ENCODE results near the gene BABAM2.
"Not testable (repeated sequence)": the region's sequence is repeated elsewhere in the genome, so short reads cannot be mapped to it uniquely, and the experiment has no call there.

Gene BABAM2

DNA sequence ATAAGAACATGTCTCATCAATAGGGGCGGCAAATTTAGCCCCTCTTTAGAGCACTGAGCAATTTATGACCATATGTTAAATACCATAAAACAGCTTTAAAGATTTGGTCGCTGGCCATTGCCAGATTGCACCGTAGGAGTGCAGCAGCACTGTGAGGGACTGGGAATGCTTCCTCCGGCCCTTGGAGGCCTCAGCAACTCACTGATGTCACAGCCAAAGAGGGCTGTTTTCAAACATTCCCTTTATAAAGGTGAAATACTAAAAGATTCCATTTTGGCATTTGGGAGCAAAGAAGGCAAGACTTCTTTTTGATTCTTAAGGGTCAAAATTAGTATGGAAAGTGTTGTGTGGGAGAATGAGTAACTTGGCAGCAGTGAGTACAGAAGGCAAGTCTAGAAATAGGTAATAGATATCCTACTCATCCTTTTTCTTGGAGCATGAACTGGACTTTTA is 63.7 kb downstream of the BABAM2 start:
- DNase-seq: no peak

DNA sequence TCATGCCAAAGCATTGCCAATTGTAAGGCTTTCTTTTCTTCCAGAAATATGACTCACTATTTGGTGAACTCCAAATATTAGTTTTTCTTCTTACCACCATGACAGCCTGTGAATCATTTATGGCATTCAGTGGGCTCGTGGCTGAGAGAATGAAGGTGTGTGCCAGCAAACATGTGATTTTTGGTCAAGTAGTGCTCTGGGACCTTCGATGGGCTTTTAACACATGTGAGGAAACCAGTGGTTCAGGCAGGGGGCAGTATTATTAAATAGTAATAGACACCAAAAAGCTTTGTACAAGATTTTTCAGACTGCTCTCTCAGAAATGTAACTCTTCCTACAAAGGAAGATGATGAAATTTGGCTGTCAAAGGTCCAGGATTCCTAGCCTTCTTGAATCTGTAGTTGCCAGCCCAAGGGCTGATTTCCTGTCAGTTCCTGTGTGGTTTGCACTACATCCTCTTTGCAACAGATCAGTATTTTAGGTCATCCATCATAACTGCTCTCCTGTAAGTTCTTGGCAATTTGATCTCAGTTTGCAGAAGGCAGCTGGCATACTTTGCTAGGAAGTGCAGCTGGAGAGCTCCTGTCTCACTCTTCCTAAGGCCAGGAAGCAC is 64.3 kb downstream of the BABAM2 start:
- peak; percentile 42 for DNase-seq

DNA sequence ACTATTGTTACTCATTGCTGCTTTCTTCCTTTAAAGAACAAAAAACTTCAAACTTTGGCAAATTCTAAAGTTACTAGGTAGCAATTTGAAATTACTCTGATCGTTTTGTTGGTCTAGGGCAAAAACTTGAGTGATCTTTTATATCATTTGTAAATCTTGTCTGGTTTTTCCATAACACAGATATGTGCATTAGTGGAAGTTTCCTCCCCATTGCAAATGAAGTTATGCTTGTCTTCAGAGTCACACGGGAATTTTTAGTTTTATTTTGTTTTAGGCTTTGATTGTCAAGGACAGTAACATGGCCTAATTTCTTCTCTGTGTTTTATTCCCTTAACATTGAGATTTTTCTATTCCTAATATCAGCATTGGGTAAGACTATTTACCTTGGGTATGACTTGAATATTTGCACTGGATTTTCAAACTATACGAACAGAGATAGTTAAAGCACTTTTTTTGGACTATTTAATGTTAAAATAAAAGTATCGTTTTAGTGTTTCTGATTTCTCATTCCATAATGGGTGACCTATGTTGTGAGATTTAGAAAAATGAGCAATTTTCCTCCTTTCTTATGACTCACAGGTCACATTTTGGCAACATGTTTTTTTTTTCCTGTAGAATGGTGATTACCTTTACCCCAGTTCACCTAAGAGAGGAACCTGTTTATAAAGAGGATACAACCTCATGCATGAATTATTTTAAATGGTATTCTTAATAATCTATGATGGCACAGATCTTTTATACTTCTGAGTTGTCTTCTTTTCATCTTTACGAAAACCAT is 65.0 kb downstream of the BABAM2 start:
- no peak for DNase-seq

DNA sequence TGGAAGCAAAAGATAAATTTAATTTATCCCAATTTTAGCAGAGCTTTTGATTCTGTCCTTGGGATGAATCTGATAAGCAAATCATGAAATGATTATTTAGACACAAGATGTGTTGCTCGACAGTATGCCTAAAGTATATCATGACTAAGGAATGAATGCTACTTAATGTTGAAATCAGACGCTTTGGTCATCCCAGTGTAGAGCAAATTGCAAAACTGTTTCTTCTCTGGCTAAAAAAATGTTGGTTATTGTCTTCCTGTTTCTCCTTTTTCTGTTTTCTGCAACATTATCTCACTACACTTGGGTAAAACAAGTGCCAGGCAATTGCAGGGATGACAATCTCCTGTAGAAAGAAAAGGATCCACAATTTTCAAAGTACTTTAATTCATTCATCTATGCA is 66.4 kb downstream of the BABAM2 start:
- no peak for DNase-seq

DNA sequence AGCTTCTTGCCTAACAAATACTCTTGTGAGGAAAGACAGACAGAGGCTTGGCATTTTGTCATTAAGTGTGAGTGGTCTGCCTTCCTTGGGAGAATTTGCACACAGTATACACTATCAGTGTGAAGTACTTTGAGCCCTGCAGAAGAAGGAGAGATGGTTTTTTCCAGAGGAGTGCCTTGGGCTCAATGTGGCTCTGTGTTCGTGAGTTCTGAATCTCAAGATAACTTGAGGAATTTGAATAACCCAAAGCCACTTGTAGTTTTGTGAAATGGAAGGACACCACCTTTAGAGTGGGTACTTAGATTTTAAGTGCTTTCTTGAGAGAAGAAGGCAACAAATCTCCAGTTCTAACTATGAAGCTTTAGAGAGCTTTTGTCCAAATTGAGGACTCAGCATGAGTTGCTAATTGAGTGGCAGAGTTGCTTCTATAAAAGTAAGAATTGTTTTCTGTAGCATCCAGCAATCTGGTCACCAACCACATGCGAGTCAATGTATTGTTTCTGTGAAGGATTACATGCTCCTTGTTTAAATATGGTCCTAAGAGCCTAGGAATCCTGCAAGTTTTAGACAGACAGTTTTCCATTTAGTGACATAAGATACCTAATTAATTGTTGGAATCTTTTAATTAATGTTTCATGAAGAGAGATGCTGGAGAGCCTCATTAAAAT is 68.3 kb downstream of the BABAM2 start:
- DNase-seq: no peak

DNA sequence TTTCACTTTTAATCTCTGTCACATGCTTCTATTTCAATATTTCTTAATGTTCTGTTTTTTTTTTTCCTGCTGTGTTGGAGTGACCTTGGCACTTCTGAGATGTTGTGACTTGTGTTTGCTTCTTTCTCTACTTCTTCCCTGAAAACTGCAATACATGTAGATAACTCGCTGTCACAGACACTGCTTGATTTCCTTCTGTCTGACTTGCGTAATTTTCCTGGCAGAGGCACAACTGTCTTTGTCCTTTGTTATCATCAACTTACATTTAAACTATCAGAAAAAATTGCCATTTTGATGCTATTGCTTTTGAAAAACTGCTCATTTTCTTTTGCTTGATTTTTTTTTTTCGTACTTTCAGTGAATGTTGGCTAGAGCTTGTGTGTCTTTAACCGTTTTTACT is 69.0 kb downstream of the BABAM2 start:
- peak; percentile 79 for DNase-seq

DNA sequence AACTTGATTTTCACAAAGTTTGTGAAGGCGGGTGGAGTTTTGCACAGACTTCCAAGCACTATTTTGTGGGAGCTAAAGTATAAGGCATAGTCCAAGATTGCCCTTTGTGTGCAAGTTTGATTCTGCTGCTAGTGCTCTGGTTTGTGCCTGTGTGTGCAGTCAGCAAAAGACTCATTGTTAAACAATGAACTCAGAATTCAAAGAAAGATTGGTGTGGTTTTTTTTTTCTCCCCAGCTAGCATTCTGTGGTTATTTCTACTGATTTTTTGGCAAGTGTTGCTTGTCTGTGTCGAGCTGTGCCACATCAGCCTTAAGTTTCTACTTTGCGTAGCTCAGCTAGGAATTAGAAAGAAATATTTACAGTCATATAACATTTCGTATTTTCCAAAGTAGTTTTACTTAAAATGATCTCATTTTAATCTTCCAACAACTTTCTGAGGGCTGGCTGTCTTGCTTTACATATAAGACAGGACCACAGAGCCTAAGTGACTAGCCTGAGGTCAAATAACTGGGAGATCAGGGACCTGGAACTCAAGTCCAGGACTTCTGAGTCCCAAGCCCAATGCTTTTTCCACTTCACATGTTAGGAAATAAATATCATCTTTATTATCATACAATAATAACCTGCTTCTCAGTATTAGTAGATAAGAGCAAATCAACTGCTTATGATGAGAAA is 69.8 kb downstream of the BABAM2 start:
- DNase-seq: no peak

DNA sequence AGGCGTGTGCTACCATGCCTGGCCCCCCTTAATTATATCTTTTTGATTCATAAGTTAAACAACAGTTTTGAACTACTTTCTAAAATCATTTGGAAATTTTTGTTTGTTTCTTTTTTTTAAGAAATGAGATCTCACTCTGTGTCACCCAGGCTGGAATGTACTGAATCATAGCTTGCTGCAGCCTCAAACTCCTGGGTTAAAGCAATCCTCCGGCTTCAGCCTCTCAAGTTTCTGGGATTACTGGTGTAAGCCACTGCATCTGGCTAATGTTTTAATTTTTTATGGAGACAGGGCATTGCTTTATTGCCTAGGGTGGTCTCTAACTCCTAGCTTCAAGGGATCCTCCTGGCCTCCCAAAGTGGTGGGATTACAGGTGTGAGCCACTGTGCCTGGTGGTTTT is 71.5 kb downstream of the BABAM2 start:
- DNase-seq: no peak

DNA sequence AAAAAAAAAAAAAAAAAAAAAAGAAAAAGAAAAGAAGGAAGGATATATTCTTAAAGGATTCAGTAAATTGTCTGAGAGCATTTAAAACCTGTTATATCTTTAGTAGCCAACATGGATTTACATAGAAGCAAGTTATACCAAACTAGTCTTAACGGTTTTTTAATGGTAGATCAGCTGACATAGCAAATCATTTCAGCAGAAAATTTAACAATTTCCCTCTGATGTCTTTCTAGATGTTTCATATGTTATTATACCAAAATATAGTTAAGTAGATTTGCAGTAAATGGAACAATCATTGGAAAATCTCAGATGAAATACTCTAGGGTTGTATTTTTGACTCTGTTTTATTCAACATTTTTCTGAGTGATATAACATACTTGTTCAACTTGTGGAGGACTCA is 72.9 kb downstream of the BABAM2 start:
- no peak for DNase-seq

DNA sequence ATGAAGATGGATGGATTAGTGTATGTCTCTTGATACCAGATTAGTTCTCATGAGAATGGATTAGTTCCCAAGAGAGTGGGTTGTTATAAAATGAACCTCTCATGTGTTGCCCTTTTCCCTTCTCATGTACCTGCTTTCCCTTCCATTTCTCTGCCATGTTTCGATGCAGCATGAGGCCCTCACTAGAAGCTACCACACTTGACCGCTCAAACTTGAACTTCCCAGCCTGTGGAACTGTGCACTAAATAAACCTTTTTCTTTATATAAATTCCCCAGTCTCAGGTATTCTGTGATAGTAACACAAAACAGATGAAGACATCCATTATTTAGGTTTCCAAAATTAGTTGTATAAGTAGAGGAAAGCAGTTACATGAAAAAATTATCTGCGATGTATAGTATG is 73.5 kb downstream of the BABAM2 start:
- no peak for DNase-seq

DNA sequence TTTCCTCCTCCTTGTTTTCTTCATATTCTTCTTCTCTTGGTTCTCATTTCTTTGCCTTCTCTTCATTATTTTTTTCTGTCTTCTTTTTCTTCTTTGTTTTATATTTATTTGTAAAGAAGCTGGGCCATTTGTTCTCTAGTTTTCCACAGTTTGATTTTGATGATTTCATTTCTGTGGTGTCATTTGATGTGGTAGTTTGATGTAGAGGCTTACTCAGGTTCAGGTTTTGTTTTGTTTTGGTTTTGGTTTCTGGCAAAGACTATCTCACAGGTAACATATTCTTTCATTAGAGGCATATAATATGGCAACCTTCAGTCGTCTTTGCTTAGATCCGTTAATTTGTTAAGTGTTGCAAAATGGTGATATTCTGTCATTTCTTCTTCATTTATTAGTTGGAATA is 75.3 kb downstream of the BABAM2 start:
- DNase-seq: no peak

DNA sequence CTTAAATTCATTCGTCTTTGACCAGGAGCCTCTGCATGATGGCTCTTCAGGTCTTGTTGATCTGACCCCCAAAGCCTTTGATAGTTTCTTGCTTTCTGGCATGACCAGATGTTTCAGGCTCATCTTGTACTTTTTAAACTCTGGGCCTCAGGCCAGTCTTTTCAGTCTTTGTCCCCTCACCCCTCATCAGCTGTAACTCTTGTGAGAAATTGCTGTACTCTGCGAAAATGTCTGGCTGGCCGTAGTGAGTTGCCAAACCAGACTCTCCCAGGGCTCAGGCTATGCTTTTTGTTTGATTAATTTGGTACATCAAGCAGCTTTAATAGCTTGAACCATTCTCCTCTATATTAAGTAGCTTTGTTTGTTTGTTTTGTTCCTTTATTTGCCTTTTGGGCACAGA is 75.9 kb downstream of the BABAM2 start:
- no peak for DNase-seq

DNA sequence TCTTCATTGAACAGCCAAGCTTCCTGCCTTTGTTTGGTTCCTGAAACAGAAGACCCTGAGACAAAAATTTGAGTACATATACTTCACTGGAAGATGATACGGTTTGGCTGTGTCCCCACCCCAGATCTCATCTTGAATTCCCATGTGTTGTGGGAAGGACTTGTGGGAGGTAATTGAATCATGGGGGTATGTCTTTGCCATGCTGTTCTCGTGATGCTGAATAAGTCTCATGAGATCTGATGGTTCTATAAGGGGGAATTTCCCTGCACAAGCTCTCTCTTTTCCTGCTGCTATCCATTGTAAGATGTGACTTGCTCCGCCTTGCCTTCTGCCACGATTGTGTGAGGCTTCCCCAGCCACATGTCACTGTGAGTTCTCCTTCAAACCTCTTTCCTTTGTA is 76.5 kb downstream of the BABAM2 start:
- DNase-seq: no peak

DNA sequence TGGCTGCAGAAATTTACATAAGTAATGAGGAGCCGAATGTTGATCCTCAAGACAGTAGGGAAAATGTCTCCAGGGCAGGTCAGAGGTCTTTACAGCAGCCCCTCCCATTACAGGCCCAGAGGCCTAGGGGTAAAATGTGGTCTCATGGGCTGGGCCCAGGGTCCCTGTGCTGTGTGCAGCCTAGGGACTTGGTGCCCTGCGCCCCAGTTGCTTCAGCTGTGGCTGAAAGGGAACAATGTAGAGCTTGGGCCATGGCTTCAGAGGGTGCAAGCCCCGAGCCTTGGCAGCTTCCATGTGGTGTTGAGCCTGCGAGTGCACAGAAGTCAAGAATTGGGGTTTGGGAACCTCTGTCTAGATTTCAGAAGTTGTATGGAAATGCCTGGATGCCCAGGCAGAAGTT is 77.5 kb downstream of the BABAM2 start:
- DNase-seq: not testable (repeated sequence)

DNA sequence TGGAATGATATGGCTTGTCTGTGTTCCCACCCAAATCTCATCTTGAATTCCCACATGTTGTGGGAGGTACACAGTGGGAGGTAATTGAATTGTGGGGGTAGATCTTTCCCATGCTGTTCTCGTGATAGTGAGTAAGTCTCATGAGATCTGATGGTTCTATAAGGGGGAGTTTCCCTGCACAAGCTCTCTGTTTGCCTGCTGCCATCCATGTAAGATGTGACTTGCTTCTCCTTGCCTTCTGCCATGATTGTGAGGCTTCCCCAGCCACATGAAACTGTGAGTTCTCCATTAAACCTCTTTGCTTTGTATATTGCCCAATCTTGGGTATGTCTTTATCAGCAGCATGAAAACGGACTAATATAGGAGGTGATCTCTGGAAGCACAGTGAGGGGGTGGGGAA is 78.4 kb downstream of the BABAM2 start:
- DNase-seq: not testable (repeated sequence)

DNA sequence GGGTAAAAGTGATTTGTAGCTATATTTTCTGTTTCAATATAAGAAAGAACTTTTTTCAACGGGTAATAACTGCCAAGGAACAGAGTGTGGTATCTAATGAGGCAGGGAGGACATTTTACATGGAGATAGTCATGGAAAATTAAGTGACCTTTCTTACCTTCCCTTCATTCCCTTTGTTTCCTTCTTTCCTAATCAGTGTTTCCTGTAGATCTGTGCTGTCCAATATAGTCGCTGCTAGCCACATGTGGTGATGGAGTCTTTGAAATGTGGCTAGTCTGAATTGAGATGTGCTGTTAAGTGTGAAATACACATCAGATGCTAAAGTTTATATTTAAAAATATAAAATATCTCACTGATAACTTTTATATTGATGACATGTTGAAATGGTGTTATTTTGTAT is 81.8 kb downstream of the BABAM2 start:
- no peak for DNase-seq

DNA sequence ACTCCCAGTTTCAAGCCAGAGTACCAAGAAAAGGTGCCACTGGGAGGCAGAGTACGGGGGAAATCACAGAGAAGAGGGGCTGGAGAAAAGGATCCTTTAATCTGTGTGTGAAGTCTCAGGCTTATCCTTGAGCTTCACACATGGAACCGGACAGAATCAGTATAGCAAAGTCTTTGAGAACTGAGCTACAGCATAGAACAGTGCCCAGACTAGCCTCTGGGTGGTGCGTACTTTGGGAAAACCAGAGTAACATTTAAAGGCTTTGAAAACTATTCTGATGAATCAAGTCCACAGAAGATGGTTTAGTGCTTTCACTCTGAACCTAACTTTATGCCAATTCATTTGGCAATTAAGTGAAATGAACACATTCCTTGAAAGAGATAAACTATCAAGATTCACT is 83.1 kb downstream of the BABAM2 start:
- no peak for DNase-seq

DNA sequence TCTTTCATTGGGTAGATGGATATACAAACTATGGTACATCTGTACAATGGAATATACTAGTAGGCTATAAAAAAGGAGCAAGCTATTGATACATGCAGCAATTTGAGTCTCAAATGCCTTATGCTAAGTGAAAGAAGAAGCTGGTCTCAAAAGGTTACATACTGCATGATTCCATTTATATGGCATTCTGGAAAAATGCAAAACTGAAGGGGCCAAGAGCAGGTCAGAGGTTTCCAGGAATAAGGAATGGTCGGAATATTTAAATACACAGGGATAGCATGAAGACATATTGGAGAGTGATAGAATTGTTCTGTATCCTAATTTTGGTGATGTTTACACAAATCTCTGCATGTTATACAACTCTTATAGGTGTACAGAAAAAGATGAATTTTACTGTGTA is 85.8 kb downstream of the BABAM2 start:
- no peak for DNase-seq

DNA sequence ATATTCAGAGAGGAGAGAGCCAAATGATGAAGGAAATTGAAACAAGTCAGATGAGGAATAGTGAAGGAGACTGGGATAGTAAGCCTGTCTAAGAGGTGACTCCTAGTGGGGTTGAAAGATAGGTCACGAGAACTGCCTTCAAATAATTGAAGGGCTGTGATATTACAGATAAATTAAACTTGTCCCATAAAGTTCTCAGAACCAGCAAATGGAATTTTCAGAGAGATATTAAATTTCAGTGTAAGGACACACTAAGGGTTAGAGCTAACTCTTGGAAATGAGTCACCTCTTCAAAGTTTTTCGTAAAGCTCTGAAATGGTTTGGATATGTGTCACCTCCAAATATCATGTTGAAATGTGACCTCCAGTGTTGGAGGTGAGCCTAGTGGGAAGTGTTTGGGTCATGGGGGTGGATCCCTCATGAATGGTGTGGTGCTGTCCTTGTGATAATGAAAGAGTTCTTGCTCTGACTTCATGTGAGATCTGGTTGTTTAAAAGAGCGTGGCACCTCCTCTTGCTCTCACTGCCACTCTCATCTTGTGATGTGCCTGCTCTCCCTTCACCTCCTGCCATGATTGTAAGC is 87.3 kb downstream of the BABAM2 start:
- DNase-seq: no peak

DNA sequence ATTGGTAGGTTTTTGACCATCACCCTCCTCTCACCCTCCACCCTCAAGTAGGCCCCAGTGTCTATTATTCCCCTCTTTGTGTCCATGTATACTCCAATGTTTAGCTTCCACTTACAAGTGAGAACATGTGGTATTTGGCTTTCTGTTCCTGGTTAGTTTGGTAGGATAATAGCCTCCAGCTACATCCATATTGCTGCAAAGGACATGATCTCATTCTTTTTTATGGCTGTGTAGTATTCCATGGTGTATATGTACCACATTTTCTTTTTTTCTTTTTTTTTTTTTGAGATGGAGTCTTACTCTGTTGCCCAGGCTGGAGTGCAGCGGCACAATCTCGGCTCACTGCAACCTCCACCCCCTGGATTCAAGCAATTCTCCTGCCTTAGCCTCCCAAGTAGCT is 88.2 kb downstream of the BABAM2 start:
- not testable (repeated sequence) for DNase-seq

DNA sequence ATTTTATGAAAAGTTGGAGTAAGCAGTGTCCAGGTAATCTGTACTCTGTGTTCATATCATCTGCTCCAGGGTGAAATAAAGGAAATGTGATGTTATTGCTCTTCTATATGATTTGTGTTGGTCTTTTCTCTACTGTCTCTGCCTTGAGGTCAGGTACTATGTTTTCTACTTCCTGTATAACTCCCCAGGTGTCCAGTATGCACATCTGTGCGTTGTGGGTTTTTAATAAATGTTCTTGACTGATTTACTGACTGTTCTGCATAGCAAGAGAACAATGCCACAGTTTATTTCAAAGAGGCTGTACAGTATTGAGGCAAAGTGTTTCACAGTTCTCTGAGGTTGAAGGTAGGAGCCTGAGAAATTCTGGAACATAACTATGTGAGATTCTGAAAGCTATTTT is 89.7 kb downstream of the BABAM2 start:
- DNase-seq: no peak

DNA sequence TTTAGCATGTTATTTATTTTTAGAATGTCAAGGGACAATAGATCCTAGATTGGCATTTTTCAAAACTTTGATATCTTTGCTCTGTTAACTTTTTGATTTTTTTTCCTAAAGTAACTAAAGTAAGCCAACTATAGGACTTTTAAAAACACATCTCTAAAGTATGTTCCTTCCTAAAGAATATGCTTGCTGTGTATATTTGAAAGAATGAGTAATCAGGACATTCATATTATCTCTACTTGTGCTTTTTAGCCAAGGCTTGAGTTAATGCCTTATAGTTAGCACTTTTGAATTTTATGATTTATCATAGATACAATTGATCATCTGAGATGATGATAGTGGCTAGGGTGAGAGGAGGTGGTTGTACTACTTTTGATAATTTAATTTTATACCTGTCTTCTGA is 93.6 kb downstream of the BABAM2 start:
- no peak for DNase-seq

DNA sequence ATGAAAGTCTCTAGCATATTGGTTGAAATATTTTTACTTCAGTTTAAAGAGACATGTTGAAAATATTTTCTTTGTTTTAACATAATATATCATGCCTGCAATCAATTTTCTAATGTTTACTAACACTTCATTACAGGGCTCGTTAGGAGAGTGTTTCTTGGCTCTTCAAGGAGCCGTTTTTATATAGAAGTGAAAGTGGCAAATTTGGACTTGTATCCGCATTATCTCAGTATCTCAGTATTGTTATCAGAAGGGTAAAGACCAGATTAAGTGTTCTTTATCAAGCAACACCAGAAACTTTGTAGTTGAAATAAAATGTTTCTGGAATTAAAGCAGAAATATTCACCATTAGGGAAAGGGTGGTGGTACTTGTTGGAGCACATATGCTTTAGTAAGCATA is 97.8 kb downstream of the BABAM2 start:
- peak; percentile 29 for DNase-seq

All from hematopoietic multipotent progenitor cell treated with erythropoietin and hydrocortisone succinate and interleukin-3 and kit ligand, for 8 days (in vitro differentiated cells).